Right lobe of liver (tissue), 4 donors: ENCODE results near the gene GOSR2.

Source experiments
- POLR2A ChIP-seq: fragments of 450-650 bp; IDR thresholded peaks from one replicate; pipeline ENCODE4 v1.6.1; 2017; ENCODE audit warnings: antibody characterized with exemption, mild to moderate bottlenecking
- TF ChIP-seq, protein P1 (sequence below), 4 donors: fragments of 200-600 bp in 3 of 4; fragments of 450-650 bp in 1 of 4; IDR thresholded peaks; one replicate each; pipeline versions ENCODE4 v1.5.1 to v1.8.0; 2016 to 2022; ENCODE audit warnings: antibody characterized with exemption in 4 of 4, mild to moderate bottlenecking in 2 of 4
- donor health status: DM: no; HTN: no; CAD: no.
- donor health status: DM: no; HTN: no; CAD: no.
- donor health status: DM: no; HTN: yes; CAD: no.

- no peak for TF ChIP-seq POLR2A
- TF ChIP-seq, protein P1, sequence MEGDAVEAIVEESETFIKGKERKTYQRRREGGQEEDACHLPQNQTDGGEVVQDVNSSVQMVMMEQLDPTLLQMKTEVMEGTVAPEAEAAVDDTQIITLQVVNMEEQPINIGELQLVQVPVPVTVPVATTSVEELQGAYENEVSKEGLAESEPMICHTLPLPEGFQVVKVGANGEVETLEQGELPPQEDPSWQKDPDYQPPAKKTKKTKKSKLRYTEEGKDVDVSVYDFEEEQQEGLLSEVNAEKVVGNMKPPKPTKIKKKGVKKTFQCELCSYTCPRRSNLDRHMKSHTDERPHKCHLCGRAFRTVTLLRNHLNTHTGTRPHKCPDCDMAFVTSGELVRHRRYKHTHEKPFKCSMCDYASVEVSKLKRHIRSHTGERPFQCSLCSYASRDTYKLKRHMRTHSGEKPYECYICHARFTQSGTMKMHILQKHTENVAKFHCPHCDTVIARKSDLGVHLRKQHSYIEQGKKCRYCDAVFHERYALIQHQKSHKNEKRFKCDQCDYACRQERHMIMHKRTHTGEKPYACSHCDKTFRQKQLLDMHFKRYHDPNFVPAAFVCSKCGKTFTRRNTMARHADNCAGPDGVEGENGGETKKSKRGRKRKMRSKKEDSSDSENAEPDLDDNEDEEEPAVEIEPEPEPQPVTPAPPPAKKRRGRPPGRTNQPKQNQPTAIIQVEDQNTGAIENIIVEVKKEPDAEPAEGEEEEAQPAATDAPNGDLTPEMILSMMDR (IDR thresholded peaks at IDR 0.05): no peak
Measured at GRCh38 chr17:46925185-46925868, 2.4 kb downstream of the GOSR2 start.
